ENCODE data around the gene PTGDR.

The PTGDR gene

DNA sequence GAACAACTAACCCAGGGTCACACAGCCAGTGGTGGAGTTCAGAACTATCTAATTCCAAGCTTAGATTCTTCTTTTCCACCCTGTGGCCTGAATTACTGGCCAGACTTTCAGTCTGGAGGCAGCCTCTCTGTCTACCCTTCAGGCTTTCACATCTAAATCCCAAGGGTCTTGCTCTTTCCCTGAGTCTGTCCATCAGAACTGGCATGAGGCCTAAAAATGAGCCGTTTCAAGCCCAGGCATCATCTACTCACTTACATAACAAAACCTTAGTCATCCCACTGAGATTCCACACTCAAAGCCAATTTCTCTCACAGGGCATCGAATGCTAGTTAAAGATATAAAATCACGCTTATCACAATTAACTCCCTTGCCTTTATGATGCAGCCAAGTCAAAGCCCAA lies 1.3 kb upstream of the PTGDR start:
- DNase-seq = no peak

DNA sequence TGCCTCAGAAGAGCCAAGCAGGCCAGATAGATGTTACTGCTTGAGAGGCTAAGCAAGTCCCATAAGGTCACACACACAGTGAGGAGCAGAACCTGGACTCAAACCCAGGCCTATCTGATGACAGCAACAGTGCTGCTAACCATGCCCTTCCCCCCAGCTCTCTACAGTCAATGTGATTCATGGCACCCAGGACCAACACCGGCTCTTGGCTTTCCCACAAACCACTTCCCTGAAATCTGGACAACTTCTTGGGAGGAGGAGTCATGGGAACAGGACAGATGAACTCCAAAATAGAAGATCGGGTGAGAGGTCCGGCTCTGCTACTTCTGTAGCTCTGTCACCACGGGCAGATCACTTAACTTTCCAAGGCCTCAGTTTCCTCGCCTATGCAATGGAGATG lies 716 bp upstream of the PTGDR start:
- no peak for DNase-seq

DNA sequence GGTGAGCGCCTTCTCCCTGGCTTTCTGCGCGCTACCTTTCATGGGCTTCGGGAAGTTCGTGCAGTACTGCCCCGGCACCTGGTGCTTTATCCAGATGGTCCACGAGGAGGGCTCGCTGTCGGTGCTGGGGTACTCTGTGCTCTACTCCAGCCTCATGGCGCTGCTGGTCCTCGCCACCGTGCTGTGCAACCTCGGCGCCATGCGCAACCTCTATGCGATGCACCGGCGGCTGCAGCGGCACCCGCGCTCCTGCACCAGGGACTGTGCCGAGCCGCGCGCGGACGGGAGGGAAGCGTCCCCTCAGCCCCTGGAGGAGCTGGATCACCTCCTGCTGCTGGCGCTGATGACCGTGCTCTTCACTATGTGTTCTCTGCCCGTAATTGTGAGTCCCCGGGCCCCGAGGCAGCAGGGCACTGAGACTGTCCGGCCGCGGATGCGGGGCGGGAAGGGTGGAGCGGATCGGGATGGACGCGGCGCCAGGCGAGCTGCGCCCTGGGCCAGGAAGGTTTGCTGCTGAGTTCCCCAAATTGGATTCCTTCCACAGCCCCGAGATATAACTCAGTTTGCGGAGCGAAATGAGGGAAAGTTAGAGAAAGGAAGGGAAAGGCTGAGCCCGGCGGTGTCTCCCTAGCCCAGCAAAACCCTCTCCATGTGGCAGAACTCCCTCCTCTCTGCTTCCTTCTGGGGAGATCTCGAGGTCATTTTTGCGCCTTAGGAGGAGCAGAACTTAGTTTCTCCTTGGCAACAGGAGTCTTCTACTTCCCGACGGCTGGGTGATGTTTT lies 972 bp downstream of the PTGDR start:
- DNase-seq = peak in 2 of 3 experiments; percentile 51 to 52

DNA sequence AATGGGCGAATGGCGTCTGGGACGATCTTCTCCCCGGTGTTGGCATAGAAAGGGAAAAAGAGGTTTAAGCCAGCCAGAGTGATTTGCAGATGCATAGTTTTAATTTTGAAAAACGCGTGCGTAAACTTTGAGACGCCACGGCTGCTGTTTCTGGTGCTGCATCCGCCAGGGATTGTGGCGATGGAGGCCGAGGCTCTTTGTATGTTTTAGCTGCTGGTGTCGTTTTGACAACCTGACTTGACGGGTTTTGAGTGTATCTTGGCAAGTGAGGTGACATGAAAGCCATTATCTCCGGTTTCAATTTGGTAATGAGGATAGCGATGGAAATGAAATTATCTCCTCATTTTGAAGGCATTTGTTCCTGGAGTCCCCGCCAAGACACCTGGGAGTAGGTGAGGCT lies 1.6 kb downstream of the PTGDR start:
- DNase-seq = no peak

DNA sequence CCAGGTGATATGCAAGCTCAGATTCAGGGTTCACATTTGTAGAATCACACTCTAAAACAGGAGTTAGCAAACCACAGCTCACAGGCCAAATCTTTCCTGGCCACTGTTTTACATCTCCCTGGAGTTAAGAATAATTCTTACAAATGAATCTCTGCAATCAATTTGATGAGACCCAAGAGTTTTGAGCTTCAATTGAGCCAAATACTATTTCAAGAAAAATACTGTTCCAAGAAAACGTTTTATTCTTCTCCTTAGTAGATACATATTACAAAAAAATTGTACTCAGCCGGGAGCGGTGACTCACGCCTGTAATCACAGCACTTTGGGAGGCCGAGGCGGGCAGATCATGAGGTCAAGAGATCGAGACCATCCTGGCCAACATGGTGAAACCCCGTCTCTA lies 2.5 kb downstream of the PTGDR start:
- DNase-seq = no peak

DNA sequence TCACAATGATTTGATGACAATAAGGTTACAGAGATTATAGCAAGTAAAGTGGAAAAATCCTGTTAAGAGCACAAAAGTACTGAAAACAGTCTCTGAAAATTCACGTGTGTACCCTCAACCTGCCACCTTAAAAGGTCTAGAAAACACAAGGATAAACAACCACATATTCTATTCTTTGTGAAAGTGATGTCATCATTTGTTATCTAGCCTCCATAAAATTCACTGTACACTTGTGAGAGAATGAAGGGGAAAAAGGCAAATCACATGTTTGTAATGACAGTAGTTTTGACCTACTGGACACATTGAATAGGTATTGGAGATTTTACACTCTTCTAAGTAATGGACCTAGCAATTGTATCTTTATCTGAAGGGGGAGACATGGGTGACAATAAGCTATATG lies 4.0 kb downstream of the PTGDR start:
- DNase-seq = no peak

DNA sequence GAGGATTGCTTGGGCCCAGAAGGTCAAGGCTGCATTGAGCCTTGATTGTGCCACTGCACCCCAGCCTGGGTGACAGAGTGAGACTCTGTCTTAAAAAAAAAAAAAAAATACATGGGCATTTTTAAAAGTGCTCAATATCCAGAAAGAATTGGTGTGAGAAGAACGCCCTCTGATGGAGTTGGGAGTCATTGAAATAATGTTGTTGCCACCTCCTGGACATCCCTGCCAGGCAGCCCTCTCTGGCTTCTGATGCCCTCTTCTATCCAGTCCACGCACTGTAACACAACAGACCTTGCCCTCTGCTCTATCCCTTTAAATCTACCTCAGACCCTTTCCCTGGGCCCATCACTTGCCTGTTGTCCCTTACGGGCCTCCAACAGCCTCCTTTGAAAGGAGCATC lies 4.9 kb downstream of the PTGDR start:
- peak in 1 of 3 experiments; percentile 9 for DNase-seq

DNA sequence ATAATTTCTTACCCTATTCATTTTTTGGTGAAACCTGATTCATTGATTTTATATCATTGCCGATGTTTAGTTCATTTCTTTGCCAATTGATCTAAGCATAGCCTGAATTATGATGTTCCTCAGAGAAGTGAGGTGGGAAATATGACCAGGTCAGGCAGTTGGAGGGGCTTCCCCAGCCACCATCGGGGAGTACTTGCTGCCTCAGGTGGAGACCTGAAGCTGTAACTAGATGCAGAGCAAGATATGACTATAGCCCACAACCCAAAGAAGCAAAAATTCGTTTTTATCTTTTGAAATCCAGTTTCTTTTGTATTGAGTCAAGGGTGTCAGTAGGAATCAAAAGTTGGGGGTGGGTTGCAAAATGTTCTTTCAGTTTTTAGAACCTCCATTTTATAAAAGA lies 7.9 kb downstream of the PTGDR start:
- DNase-seq = no peak

DNA sequence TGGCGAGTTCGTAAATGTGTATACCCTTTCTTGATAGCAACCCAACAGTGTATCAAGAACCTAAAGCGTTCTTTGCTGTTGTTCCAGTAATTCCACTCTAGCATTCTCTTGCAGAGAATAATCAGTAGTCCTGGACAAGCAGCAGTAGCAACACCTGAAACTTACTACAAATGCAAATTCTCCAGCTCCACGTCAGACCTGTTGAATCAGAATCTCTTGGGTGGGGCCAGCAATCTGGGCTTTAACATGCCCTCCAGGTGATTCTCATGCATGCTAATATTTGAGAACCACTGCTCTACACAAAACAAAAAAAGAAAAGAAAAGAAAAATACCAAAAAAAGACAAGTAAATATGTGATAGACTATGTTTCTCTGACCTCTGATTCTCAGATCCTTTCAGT lies 10.1 kb downstream of the PTGDR start:
- DNase-seq = no peak

DNA sequence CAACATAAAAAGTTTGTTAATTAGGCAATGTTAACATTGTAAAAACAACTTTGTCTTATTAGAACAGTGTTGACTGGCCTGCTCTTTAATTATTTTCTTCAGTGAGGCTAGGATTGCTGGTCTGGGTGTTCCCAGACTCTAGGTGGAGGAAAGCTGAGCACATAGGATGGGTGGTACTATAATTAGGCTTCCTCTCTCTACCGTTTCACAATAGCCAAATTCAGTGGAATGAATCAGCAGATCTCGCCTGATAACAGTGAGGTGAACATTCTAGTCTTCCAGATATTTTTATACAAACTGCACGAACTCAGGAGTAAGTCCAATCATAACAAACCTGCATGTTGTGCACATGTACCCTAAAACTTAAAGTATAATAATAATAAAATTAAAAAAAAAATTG lies 11.9 kb downstream of the PTGDR start:
- peak in 1 of 3 experiments; percentile 47 for DNase-seq

DNA sequence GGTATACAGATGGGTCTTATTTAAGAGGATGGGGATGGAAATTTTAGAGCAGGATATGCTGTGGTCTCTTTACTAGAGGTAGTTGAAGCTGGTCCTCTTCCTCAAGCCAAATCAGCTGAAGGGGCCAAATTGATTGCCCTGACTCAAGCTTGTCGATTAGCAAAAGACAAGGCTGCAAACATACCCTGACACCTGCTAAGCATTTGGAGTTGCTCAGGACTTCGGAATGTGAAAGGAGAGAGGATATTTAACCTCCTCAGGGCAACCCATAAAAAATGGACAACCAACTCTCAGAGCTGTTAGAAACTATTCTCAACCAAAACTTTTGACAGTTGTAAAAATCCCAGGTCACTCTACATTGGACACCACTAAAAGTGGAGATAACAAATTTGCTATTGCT lies 15.6 kb downstream of the PTGDR start:
- DNase-seq = no peak

DNA sequence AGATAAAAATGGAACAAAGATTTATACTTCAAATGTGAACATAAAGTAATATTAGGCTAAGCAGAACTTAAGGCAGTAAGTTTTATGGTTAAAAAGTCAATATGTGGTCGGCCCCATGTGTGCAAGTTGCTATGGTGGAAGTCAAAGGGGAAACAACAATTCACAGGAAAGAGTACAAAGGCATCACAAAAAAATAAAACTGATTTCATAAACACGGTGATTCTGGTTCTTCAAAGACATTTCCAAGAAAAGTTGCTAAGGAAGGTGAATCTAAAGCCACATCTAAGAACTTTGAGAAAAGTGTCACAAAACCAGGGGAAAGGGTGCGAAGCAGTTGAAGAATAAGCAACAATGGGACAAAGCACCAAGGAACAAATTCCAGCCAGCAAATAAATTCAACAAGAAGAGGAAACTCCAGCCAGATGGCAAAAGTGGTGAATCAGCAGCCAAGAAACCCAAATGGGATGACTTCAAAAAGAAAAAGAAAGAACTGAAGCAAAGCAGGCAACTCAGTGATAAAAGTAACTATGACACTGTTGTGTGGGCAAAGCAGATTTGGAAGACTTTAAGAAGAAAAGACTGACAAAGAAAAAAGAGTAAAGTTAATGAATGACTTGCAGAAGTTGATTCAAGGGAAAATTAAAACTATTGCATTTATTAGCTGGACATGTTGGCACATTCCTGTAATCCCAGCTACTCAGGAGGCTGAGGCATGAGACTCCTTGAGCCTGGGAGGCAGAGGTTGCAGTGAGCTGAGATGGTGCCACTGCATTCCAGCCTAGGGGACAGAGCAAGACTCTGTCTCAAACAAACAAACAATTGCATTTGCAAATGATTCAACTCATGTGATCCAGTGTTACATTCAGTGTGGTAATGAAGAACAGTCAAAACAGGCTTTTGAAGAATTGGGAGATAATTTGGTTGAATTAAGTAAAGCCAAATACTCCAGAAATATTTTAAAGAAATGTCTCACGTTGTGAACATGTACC lies 19.5 kb downstream of the PTGDR start:
- DNase-seq = no peak

DNA sequence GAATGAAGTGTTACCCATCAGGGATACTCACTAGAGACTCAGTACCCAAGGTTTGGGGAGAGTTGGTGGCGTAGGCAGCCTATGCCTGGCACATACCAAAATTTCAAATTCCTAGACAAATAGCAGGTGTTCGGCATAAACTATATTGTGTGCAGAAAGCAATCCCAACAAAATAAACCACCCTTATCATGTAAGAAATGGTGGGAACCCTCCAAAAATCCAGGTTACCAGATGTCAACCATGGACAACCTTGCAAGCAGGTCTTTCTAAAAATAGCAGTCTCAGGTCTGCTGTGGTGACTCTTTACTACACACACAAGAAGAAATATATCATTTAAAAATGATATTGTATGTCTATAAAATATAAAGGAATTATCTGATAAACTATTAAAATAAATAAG lies 28.9 kb downstream of the PTGDR start:
- DNase-seq = no peak

DNA sequence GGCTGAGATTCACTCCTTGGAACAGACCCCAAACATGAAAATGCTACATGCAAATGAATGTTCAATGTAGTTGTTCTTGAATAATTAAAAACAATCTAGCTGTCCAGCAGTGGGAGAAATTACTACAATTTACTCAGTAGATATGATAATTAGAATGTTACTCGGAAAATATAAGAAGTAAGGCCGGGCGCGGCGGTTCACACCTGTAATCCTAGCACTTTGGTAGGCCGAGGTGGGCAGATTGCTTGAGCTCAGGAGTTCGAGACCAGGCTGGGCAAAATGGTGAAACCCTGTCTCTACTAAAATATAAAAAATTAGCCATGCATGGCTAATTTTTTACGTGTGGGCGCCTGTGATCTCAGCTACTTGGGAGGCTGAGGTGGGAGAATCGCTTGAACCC lies 31.3 kb downstream of the PTGDR start:
- DNase-seq = no peak

DNA sequence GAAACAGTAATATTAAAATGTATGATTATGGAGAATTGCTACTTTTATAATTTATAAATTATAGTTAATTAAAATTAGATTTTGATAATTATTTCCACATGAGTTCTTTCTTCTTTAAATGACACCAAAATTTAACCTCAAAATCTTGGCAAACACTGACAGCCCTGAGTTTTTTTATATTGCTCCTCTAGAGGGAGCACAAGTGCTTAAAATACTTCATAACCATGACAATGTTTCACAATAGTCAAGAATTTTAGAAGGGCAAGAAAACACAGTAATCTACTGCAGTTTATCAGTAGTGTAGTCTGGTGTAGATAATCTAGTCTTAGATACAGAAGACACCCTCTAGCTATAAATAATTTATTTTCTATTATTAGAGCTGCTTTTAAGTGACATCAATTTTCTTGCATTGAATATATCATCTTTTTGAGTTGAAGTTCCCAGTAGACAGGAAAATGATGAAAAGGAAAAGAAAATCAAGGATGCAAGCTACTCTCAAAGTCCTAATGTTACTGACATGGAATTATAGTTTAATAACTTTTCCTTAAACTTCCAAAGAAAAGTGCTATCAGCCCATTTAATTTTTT lies 32.3 kb downstream of the PTGDR start:
- peak in 2 of 3 experiments; percentile 31 to 73 for DNase-seq

DNA sequence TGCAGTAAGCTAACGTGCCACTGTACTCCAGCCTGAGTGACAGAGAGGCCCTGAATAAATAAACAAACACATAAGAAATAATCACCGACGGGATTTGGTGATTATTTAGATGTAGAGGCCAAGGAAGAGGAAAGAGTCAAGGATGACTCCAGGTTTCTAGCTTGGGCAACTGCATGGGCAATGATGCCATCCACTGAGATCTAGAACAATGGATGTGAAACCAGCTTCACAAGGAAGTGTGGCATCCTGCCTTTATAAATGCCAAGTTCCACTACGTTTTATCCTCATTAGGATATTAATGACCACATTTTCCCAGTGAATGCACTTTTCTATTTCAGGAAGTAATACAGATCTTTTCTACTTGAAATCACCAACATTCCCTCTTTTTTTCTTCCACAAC lies 35.7 kb downstream of the PTGDR start:
- no peak for DNase-seq

DNA sequence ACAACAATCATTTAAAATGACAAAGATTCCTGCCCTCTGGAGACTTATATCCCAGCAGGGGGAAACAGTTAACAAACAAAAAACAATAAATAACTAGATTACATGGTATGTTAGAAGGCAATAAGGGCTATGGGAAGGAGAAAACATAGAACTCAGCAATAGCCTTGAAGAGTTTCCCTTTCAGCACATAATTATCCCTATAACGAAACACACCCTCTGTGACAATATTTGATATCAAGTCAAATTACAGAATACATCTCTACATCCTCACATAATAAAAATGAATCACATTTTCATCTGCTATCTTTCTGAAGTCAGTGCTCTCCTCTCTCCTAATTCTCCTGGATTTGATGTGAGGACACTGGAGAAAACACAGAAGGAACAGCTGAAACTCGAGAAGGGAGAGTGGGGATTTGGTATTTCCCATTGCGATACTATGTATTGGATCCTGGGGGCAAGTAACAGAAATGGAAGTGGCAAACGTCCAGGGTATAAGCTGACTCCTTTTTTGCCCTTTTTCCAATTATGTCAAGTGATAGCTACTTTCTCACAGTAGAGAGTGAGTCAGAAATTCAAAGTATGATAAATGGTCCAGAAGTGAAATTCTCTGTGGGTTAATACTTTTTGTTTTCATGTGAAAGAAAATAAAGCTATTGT lies 36.9 kb downstream of the PTGDR start:
- DNase-seq = no peak

DNA sequence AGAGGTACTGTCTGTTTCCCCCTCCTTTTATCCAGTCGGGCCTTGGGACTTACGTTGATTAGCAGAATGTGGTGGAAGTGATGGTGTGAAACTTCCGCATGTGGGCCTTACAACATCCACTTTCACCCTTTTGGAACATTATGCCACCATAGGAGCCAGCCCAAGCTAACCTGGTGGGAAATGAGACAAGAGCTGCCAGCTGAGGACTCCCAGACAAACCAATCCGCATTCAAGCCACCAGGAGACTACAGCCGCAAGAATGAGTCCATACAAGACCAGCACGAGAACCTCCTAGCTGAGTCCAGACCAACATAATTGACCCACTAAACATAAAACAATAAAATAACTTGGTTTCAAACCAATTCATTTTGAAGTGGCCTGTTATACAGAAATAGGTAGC lies 37.5 kb downstream of the PTGDR start:
- no peak for DNase-seq

DNA sequence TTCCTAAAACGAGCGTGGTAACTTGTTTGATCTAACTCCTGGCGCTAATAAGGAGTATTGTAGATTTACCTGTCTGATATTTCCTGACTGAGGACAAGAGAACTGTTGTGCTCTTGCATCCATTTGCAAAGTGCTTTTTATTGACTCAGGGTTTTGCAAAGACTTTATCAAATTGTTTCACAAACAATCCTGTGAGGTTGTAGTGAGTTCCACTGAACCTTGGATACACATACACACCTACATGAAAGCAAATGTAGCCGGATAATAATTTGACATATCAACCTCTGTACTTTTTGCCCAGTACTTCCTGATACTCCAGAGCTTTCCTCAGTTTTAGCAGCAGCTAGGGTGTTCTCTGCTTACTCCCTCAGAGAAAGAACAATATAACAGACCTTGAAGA lies 39.9 kb downstream of the PTGDR start:
- peak in 1 of 3 experiments; percentile 13 for DNase-seq

DNA sequence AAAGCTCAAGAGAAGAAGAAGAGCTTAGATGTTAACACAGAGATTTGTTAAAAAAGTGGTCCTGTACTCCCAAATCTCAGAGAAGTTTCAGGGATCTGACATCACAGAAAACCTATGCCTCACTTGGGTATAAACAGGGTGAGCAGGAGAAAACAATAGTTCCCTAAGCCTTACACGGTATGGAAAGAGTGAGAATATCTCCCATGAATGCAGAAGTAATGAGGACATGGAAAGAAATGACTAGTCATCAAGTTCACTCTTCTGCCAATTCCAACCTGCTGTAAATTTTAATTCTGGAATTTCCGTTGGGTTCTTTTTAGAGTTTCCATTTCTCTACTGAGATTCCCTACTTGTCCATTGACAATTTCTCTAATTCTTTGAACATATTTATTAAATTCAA lies 40.4 kb downstream of the PTGDR start:
- no peak for DNase-seq

DNA sequence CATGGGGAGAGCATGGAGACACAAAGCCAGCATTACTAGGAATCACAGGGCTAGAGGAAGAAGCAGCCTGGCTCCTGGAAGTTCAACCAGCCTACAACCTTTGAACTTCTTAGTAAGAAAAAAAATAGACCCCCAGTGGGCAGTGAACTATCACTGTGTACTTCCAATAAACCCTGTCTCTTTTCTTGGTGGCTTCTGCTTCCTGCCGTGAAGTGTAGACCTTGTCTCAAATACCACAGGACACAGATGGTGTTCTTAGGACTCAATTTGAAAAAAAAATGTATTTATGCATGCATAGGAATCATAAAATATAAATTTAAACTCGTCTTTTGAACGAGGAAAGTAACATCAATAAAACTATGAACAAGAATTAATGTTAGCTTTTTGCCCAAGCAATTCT lies 43.0 kb downstream of the PTGDR start:
- no peak for DNase-seq

DNA sequence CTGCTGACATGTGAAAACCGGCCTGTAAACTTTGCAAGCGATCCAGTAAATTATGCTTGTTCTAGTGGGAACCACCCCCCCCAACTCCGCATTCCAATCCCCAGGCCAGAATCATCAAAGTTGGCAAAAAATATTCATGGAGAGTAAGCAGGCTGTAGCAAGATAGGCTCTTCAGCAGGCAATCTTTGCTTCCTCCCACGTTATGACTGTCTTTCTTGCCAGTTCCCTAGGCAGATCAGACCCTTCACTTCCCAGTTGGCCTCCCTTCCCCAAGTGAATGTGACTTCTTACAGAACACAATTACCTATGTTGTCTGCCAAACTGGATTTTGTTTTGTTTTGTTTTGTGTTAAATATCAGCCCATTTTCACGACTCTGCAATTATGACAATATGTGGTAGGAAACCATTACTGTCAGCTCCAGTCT lies 45.4 kb downstream of the PTGDR start:
- DNase-seq = no peak

DNA sequence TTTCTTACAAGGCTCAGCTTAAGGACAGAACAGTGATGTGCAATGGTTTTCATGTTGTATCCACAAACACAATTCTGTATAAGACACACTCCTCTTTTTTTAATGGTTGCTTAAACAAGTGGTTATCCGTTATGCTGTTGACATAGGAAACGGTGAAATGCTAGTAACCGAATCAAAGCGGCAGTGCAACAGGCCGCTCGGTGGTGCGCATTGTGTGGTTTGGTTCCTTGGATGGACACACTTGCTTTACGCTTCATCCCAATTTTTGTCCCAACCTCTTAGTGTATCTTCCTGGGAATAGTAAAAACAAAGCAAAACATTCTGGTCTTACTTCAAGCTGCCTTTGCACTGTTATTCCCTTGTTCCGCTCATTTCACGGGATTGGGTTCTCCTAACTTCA lies 46.0 kb downstream of the PTGDR start:
- DNase-seq = no peak
